HG03439 (cell line): ENCODE measurements around the gene CXCL1.

Experiments used
- ATAC-seq: cut with Tn5 transposase; IDR thresholded peaks from one replicate; pipeline ENCODE4 v1.9.1; 2021; ENCODE audit warnings: mild to moderate bottlenecking, moderate library complexity; ENCODE audit not compliant: unreplicated experiment

The CXCL1 gene

GRCh38 chr4:73869130-73870055 lies at the start of gene CXCL1:
CXCL1 (plus strand) TSS chr4:73869393; CDS start chr4:73869471, 78 bp downstream.
- ATAC-seq, result no peak

- no peak for ATAC-seq
Measured at GRCh38 chr4:73821325-73821724, 47.9 kb upstream of the CXCL1 start.

GRCh38 chr4:73822389-73822788 lies 46.8 kb upstream of the CXCL1 start:
- ATAC-seq, result no peak

GRCh38 chr4:73822812-73823504 lies 46.2 kb upstream of the CXCL1 start:
- no peak for ATAC-seq

GRCh38 chr4:73823760-73824159 lies 45.4 kb upstream of the CXCL1 start:
- no peak for ATAC-seq

- ATAC-seq, result no peak
Measured at GRCh38 chr4:73828956-73829355, 40.2 kb upstream of the CXCL1 start.

- no peak for ATAC-seq
Measured at GRCh38 chr4:73831569-73831968, 37.6 kb upstream of the CXCL1 start.

- no peak for ATAC-seq
Measured at GRCh38 chr4:73832651-73833237, 36.4 kb upstream of the CXCL1 start.

- no peak for ATAC-seq
Measured at GRCh38 chr4:73836373-73837279, 32.6 kb upstream of the CXCL1 start, which contains the start of gene CXCL6. CXCL6 (plus strand) TSS chr4:73836678; CDS start chr4:73836751, 73 bp downstream.

- ATAC-seq, result no peak
Measured at GRCh38 chr4:73839071-73839470, 30.1 kb upstream of the CXCL1 start.

GRCh38 chr4:73839715-73840114 lies 29.5 kb upstream of the CXCL1 start:
- no peak for ATAC-seq

- no peak for ATAC-seq
Measured at GRCh38 chr4:73841243-73841925, 27.8 kb upstream of the CXCL1 start.

- ATAC-seq, result no peak
Measured at GRCh38 chr4:73842696-73843095, 26.5 kb upstream of the CXCL1 start.

GRCh38 chr4:73843369-73843768 lies 25.8 kb upstream of the CXCL1 start:
- no peak for ATAC-seq

- ATAC-seq, result no peak
Measured at GRCh38 chr4:73844345-73844744, 24.8 kb upstream of the CXCL1 start.

- no peak for ATAC-seq
Measured at GRCh38 chr4:73844806-73845205, 24.4 kb upstream of the CXCL1 start.

GRCh38 chr4:73847526-73848182 lies 21.5 kb upstream of the CXCL1 start:
- ATAC-seq, result no peak

GRCh38 chr4:73848183-73848777 lies 20.9 kb upstream of the CXCL1 start:
- no peak for ATAC-seq
